Fibroblast of skin of left biceps (primary cell): ENCODE data around the gene ELANE.
A peak's percentile ranks its signal among the peaks of the same experiment; 100 is the strongest.
"Not testable (repeated sequence)": the region's sequence is repeated elsewhere in the genome, so short reads cannot be mapped to it uniquely, and the experiment has no call there.

Experiments used
- DNase-seq, 2 experiments: peaks; one replicate each; pipeline ENCODE4 v3.0.0-alpha.2; 2013; ENCODE audit warnings: low read depth in 2 of 2

Gene ELANE

DNA sequence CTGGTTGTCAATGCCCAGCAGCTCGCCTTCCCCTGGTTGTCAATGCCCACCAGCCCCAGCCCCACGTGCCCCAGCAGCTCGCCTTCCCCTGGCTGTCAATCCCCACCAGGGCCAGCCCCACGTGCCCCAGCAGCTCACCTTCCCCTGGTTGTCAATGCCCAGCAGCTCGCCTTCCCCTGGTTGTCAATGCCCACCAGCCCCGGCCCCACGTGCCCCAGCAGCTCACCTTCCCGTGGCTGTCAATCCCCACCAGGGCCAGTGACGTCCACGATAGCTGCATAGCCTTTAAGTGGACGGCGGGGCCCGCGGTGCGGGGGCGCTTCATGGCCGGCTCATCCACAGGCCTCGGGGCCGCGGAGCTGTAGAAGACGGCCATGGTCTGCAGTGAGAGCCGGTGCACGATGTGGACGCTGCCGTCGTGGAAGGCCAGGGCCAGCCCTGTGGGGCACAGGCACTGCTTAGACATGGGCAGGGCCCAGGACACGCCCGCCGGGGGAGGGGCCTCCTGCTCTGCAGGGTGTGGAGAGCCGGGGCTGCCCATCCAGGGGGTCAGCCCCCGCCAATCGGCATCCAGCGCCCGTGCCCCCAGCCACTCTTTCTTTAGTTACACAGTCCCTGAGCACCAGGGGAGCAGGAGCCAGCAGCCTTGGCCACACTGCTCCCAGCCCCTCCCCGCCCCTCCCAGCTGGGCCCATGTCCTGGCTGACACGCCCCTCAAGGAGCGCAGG lies 27.8 kb downstream of the ELANE start:
- no peak for DNase-seq

DNA sequence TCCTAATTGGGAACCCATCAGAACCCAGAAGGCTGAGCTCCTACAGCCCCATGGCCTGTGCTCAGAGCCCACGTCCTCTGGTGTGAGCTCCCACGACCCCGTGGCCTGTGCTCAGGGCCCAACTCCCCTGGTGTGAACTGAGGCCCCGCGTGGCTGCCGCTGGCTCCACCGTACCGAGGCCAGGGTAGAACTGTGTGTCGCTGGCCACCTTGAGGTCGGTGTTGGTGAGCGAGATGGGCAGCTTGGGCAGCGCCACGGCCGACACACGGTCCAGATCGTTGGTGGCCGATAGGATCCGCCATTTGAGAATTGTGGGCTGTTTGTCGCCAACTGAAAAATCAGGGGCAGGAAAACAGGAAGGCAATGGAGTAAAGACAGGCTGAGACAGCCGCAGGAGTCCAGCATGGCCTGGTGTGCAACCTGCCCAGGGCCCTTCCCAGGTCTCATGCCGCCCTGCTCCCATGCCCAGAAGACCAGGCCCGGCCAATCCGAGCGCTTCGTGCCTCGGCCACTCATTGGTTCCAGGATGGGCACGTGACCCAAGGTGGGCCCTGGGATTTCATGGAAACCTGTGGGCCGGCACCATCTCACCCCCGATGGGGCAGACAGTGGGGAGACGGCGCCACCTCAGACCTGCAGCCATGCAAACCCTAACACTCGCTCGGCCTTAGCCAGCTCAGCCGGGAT lies 29.4 kb downstream of the ELANE start:
- DNase-seq: no peak

DNA sequence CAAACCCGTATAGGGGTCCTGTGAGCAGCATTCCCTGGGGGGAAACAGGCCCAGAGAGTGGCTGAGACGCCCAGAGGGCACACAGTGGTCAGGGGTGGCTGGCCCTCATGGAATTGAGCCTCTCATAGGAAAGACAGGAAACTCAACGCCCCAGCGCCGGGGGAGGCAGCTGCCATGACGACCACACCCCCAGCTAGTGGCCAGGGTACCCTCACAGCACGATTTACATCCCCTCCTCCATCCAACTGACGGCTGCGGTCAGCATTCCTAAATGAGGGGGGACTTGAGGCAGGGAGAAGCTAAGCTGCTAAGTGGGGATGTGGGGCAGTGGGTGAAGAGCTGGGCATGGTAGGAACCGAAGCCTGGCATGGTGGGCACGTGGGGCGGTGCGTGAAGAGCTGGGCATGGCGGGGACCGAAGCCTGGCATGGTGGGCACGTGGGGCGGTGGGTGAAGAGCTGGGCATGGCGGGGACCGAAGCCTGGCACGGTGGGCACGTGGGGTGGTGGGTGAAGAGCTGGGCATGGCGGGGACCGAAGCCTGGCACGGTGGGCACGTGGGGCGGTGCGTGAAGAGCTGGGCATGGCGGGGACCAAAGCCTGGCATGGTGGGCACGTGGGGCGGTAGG lies 30.9 kb downstream of the ELANE start:
- DNase-seq: no peak

DNA sequence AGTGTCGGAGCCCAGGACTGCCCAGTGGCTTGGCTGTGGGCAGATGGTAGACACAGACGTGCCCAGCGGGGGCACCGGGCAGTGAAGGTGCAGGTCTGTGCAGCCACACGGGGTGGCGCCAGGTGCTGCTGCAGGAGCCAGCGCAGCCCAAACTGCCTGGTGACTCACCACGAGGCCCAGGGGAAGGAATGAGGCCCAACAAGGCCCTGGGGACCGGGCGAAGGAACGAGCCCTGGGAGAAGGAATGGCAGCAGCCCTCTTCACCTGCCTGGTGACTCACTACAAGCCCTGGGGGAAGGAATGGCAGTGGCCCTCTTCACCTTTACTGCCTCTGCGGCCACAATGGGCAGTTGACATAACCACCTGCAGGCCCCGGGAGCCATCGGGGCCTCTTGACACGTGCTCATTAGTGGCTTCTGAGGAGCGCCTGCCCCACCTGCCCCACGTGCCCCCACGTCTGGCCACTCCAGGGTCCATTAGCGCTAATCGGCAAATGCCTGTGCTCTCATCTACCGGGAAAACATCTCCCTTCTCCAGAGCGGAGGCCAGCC lies 31.6 kb downstream of the ELANE start:
- DNase-seq: no peak

DNA sequence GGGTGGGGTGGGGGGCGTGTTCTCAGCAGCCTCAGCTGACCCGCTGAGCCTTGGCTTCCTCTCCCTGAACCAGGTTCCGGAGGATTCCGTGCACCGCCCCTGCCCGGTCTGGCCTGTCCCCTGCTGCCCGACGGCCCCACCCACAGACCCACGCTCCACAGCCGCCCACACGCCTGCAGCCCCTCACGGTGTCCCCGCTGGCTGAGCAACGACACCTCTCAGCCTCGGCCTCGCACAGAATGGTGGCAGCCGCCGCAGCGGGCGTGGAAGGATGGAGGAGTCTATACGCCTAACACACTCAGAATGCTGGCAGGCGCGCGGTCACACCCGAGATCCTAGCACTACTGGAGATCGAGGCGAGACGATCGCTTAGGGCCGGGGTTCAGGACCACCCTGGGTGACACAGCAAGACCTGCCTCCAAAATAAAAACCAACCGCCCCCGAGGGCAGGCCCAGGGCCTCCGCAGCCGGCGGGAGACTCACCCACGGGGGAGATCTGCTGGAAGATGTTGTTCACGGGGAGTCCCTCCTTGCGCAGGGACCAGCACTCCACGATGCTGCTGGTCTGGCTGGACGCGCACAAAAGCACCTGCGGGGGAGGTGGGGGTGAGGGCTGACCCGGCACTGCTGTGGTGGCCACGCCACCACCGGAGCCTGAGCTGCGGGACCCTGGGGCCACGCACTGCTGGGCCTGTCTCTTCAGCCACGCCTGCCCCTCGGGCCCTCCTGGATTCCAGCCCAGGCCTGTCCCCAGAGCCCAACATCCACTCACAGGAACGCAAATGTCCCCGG lies 32.5 kb downstream of the ELANE start:
- DNase-seq: no peak

DNA sequence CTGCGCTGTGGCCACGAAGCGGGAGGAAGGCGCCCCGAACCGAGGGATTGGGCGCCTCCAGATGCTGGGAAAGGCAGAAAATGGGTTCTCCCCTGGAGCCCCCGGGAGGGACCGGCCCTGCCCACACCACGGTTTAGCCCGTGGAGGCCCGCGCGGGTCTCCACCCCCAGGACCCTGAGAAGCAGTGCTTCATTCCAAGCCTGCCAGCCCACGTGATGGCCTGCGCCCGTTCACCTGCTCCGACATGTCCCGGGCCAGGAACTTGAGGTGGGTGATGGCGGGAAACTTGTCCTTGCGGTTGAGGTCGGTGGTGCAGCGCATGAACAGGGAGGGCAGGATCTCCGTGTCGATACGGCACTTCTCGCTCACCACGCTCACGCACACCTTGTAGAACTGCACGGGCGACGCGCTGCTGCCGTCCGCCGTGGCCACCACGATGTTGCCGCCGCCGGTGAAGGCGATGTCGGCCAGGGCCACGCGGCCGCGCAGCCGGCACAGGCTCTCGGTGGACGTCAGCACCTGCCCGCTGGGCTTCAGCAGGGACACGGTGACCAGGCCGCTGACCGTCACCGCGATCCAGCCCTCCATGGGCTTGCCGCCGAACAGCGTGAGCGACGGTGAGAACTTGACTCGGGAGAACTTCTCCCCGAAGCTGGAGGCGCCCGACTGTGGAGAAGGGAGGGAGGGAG lies 33.6 kb downstream of the ELANE start:
- DNase-seq: no peak

DNA sequence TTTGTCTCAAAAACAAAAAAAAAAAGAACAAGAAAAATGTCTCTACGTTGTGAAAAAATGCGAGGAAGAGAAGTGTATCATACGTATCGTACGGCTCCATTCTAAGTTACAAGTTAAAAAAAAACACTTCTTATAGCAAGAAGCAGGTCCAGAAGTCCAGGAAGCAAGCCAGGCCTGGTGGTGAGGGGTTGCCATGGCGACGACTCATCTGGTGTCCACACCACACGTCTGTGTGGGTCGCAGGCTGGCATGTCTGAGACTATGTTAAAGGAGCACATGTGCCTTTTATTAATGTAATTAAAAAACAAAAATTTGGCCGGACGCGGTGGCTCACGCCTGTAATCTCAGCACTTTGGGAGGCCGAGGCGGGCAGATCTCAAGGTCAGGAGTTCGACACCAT lies 35.0 kb downstream of the ELANE start:
- no peak for DNase-seq

DNA sequence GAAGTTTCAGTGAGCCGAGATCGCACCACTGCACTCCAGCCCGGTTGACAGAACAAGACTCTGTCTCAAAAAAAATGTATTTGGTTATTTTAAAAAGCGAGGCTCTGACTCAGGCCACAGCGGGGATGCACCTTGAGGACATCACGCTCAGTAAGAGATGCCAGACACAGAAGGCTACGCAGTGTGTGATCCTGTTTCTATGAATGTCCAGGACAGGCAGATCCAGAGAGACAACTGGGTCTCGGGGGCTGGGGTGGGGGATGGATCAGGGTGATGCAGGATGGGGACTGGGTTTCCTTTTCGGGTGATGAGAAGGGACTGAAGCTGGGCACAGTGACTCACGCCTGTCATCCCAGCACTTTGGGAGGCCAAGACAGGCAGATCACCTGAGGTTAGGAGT lies 35.5 kb downstream of the ELANE start:
- no peak for DNase-seq

DNA sequence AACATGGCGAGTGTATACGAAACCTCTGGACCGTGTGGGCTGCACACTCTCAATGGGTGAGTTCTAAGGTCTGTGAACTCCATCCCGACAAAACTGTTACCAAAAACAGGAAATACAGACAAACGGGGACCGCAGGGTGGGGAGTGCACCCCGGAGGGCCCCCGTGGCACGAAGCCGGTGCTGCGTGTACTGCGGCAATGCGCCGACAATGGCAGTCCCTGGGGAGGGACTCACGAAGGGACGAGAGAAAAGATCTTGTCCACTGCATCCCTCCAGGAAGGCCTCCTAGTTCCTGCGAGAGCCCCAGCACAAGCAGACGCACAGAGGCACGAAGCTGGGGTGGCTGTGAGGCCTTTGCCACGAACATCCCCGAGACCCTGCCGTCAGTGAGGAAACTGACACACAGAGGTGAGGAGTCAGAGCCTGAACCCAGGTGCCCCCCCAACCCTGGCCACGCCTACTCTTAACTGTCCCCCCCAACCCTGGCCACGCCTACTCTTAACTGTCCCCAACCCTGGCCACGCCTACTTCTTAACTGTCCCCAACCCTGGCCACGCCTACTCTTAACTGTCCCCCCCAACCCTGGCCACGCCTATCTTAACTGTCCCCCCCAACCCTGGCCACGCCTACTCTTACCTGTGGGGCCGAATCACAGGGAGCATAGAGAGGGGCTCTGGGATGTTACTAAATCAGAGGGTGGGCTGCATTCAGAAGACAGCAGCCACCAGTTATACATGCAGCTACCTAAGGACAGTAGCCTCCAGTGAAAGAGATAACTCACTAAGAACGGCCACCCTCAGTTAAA lies 36.7 kb downstream of the ELANE start:
- no peak for DNase-seq

DNA sequence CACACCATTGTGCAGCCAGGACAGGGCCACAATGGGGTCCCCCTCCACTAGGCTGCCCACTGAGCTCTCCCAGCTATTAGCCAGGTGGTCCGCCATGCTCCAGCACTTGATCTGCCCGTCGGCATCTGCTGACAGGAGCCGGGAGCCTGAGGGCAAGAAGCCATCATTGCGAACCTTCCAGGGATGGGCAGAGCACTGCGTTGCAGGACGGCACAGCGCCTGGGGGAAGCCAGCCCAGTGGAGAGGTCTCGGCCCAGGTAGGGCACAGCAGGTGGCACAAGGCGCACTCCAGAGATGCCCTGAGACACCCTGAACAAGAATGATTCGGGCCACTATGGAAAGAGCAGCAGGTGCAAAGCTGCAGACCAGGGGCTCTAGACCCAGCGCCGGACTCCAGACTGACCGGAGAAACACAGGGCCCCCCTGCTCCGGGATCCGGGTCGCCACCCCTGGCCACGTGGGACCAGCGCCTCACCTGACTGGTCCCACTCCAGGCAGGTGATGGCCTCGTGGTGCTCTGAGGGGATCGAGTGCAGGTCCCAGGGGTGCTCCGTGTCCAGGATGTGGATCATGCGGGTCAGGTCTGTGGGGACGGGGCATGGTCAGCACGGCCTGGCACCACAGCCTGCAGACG lies 37.7 kb downstream of the ELANE start:
- DNase-seq: no peak

DNA sequence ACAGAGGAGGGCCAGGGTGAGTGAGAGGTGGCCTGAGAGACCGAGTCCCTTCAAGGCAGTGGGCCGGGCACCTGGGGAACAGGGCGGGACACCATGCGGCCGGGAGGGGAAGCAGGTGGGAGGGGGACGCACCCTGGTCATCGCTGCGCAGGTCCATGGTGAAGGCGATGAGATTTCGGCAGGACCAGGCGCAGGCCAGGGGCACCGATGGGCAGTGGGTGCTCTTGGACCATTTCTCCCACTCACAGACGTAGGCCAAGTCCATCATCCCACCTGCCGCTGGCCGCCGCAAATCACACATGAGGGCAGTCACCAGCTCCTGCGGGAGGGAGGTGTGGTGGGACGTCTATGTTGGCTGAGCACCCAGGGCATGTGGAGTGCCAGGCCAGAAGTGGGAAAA lies 38.7 kb downstream of the ELANE start:
- no peak for DNase-seq

DNA sequence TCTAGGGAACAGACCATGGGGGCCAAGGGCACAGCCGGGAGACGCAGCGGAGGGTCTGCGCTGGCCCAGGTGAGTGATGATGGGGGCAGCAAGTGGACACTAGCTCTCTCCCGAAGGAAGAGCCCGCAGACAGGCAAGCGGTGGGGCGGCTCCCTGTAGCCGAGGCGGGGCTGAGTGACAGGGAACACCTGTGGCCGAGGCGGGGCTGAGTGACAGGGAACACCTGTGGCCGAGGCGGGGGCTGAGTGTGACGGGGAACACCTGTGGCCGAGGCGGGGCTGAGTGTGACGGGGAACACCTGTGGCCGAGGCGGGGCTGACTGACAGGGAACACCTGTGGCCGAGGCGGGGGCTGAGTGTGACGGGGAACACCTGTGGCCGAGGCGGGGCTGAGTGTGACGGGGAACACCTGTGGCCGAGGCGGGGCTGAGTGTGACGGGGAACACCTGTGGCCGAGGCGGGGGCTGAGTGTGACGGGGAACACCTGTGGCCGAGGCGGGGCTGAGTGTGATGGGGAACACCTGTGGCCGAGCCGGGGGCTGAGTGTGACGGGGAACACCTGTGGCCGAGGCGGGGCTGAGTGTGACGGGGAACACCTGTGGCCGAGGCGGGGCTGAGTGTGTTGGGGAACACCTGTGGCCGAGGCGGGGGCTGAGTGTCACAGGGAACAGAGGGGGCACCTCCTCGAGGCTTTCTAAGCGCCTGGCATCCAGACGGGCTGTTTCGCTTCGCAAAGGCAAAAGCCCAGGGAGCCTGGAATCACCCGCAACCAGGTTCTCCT lies 39.5 kb downstream of the ELANE start:
- not testable (repeated sequence) for DNase-seq

DNA sequence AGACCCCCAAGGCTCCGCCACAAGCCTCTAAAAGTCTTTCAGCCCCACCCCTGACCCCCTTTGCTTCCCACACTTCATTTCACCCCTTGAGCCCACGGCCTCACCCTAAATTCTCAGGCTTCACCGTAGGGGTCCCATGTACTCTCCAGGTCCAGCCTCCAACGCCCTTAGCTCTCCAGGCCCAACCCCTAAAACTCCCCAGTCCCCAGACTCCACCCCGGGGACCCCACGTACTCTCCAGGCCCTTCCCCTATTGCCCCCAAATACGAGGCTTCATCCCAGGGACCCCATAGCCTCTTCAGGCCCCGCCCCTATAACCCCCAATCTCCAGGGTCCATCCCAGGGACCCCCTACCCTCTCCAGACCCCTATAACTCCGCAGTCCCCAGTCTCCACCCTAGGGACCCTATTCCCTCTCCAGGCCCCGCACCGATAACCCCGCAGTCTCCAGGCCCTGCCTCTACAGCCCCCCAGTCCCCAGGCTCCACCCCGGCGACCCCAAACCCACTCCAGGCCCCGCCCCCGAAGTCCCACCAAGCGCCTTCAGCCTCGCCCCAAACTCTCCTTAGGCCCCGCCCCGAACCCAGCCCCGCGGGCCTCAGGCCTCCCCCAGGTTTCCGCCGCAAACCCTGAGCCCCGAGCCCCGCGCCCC lies 40.3 kb downstream of the ELANE start:
- no peak for DNase-seq

DNA sequence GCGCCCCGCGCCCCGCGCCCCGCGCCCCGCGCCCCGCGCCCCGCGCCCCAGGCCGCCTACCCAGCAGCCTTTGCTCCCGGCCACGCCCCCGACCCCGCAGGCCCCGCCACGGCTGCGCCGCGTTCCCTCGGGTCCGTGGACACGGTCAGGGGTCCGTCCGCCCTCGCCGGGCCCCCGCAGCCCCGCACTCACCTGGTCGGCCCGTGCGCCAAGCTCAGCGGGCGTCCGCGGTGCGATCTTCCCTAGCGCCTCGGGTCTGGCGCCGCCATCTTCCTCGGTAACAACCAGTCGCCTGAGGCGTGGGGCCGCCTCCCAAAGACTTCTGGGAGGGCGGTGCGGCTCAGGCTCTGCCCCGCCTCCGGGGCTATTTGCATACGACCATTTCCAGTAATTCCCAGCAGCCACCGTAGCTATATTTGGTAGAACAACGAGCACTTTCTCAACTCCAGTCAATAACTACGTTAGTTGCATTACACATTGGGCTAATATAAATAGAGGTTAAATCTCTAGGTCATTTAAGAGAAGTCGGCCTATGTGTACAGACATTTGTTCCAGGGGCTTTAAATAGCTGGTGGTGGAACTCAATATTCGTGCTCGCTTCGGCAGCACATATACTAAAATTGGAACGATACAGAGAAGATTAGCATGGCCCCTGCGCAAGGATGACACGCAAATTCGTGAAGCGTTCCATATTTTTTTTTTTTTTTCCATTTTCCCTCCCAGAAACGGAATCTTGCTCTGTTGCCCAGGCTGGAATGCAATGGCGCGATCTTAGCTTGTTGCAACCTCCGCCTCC lies 41.0 kb downstream of the ELANE start, which contains the start of the genes MED16 and RNU6-9:
Gene MED16, minus strand, starts transcription at position 294 of the 796 bp plus-strand sequence. CDS start 2,056 bp downstream, outside the sequence.
Gene RNU6-9, plus strand, starts transcription at position 591 of the 796 bp plus-strand sequence.
- peak; percentile 77 to 81 for DNase-seq

DNA sequence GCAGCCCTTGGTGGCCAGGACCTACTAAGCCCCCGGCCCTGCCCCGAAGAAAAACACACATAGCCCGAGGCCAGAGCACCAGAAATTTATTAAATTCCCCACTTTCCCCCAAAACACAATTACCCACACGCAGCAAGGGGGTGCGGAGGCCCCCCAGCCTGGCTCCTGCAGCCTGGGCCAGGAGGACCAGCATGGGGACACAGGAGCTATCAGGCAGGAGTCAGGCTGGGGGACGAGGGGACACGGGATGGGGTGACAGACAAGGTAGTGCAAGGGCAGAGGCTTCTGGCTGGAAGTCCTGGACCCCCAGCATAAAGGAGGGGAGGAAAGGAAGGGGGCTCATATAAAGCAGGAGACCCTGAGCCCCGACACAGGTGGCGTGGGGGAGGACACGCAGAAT lies 44.3 kb downstream of the ELANE start:
- no peak for DNase-seq

DNA sequence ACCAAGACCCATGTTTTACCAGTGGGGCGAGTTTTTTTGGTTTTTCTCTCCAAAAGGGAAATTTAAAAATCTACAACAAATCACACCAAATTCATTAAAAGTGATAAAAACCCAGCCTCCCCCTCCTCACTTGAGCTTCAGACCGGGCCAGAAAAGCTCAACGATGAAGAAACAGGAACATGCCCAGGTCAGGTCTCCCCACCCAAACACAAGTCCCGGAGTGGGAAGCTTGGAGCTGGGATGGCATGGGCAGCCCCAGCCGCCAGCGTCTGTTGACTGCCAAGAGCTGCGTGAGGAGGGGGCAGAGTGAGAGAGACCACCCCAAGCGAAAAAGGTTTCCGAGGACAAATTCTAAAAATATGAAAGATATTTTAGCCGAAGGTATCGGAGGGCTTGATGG lies 44.9 kb downstream of the ELANE start:
- DNase-seq: no peak

DNA sequence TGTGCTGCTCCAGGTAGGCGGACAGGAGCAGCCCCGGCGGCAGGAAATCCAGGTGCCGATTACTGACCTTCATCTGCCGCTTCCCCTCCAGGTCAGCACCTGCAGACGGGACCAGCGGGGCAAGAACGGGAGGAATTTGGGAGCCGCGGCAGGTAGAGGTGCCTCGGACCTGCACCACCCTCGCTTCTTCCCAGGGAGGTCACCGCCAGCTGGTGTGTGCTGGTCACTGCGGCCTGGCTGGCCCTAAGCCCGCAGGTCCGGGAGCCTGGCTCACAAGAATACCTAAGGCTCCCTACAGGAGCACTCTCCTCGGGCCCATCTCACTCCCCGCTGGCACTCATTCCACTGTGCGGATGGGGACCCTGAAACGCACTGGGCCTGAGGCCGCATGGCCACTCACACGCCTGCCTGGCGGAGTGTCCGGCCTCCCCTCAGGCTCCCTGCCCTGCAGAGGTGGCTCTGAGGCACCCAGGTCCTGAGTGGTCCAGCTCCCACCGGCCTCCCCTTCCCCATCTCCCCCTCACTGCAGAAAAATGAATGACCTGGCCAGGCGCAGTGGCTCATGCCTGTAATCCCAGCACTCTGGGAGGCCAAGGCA lies 45.4 kb downstream of the ELANE start:
- DNase-seq: no peak
